HG03342 (cell line): ENCODE results near the gene PCLO.

ENCODE experiments used
- ATAC-seq: cut with Tn5 transposase; IDR thresholded peaks from one replicate; pipeline ENCODE4 v1.9.1; 2021; ENCODE audit warnings: mild to moderate bottlenecking, moderate library complexity; ENCODE audit not compliant: unreplicated experiment

PCLO gene

DNA sequence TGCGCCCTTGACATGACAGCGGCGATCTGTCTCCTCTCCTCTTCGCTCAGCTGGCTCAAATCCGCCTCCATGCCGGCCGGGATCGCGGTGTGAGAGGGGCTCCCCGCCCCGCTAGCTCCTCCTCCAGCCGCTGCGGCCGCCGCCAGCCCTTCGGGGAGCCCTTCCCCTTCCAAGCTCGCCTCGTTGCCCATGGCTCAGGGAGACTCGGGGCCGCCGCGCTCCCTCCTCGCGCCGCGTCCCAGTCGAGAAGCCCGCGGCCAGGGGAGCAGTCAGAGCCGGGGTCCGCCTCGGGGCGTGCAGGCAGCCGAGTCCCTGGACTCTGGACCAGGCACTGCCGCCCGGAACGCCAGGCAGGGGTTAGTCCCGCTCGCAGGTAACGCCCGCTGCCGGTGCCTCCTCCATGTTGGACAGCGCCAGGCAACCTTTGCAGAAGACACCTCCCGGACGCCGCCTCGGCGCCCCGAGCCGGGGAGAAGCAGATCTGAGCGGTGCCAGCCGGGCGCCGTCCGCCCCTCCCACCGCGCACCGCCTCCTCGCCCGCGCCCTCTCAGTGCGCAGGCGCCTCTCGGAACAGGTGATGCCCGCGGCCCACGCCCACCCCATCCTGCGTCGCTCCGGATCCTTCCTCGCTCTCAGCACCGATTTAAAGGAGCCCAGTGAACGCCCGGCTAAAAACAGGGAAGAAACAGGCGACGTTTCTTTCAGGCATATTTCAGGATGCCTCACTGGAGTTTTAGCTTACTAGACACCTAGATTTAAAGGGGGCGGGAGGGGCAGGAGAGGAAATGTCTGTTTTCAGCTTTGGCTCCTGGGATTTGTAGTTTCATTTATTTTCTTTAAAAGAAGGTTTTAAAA lies at the start of gene PCLO:
Gene PCLO, minus strand, starts transcription at position 483 of the 855 bp plus-strand sequence. Its CDS starts 292 bp downstream, at position 191.
- peak; percentile 93 for ATAC-seq

- ATAC-seq: no peak
Measured at GRCh38 chr7:83211685-83212084, 49.0 kb upstream of the PCLO start.

DNA sequence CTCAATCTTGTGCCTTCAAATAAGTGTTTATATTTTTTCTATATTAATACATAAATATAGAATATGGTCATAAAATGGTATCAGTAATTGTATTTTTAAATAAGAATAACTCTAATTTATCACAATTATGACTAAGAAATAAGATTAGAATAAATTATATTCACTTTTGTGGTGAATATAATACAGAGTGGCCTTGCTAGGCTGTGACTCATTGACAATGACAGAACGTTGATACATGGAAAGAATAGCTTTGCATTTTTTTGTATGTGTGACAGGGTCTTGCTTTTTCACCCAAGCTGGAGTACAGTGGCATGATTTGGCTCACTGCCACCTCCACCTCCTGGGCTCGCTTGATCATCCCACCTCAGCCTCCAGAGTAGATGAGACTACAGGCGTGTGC lies 47.8 kb upstream of the PCLO start:
- no peak for ATAC-seq

- no peak for ATAC-seq
Measured at GRCh38 chr7:83204715-83205114, 42.0 kb upstream of the PCLO start.

DNA sequence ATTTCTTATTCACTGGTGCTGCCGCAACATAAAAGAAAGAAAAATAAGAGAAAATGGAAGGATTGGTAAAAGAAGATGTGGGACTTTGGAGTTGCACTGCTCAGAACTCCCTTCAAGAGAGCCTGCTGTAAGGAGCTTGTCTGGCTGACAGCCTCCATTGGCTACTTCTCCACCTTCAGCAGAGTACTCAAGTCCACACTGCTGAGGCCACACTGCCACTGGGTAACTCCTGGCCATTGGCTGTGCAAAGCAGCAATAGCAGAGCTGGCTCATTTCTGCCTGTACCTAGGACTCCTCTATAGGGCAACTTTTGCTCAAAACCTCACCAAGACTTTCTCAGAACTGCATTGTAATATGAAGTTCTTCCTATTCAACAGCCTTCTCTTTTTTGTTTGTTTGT lies 38.7 kb upstream of the PCLO start:
- ATAC-seq: no peak

DNA sequence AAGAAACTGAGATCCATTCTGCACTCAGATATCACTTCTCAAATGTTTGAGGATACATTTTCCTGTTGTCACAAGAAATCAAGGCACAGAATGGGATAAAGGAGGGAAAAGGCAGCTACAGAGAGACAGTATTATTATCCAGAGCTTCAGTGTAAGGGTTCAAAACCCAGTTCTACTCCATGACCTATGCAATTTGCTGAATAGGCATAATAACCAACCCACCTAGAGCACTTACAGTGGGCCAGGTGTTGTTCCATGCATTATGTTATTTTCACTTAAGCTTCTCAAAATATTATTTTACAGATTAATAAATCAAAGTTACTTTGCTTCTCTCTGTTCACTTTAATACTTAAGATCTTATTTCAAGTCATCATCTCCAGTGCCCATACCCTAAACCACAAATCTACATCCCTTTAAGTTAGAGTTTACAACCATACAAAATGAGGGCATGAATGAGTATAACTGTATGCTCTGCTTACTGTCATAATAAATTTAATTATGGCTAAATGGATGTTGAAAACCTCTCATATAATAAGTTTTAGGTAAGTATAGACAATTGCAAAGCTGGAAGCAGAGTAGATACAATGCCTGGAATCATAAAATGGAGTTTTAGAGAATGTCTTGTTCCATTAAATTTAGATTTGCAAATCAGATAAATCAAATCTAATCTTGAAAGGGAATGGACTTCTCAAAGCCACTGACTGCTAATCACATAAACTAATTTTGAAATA lies 28.1 kb upstream of the PCLO start:
- ATAC-seq: no peak

GRCh38 chr7:83178796-83179195 lies 16.1 kb upstream of the PCLO start:
- no peak for ATAC-seq

- ATAC-seq: no peak
Measured at GRCh38 chr7:83178066-83178465, 15.4 kb upstream of the PCLO start.

- no peak for ATAC-seq
Measured at GRCh38 chr7:83173664-83174063, 11.0 kb upstream of the PCLO start.

DNA sequence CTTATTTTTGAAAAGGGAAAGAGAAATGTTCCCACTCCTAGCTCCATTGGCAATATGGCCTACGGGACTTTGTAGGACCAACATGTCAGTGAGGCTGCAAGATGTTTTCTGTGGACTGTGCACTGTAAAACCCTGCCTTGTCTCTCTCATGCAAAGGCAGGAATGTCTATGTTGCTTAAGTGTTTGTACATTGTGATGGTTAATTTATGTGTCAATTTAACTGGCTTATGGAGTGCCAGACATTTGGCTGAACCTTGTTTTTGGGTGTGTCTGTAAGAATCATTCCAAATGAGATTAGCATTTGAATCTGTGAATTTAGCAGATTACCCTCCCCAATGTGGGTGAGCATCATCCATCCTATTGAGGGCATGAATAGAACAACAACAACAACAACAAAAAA lies 4.1 kb upstream of the PCLO start:
- no peak for ATAC-seq

- ATAC-seq: no peak
Measured at GRCh38 chr7:83161899-83162401, 734 bp downstream of the PCLO start.

- no peak for ATAC-seq
Measured at GRCh38 chr7:83161186-83161585, 1.5 kb downstream of the PCLO start.

- no peak for ATAC-seq
Measured at GRCh38 chr7:83159731-83160130, 3.0 kb downstream of the PCLO start.

DNA sequence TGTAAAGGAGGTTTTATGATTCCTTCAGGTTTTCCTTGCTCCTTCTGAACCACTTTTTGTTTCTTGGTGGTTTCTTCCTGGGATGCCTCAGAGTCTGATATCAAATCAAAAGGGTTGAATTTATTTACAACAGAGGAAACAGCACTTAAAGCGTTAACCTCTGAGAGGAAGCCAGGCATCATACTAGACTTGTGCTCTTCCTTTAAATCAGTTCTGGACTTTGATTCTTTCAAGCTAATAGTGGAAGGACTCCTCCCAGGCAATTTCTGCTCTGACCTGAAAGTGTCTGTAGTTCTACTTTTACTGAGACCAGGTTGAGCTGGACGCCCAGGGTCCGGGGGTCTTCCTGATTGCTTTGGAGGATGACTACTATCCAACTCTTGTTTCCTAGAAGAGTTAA lies 6.7 kb downstream of the PCLO start:
- ATAC-seq: no peak

- no peak for ATAC-seq
Measured at GRCh38 chr7:83155407-83155806, 7.3 kb downstream of the PCLO start.

DNA sequence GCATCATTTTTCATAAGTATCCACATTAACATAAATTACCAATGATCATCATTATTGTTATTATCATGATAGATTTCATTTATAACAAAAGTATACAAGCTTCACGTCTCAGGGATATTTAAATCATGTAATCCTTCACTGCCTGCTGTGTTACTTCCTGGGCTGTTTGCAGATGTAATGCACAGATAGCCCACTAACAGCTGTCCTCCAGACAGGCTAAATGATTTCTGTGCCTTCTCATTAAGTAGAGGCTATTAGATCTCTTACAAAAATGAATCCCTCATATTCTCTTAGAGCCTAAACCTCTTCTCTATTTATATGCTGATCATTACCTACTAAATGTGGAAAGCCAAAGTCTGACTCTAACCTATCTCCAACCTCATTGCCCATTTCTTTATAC lies 9.3 kb downstream of the PCLO start:
- no peak for ATAC-seq

- ATAC-seq: no peak
Measured at GRCh38 chr7:83150310-83150709, 12.4 kb downstream of the PCLO start.

- no peak for ATAC-seq
Measured at GRCh38 chr7:83149466-83149865, 13.2 kb downstream of the PCLO start.

DNA sequence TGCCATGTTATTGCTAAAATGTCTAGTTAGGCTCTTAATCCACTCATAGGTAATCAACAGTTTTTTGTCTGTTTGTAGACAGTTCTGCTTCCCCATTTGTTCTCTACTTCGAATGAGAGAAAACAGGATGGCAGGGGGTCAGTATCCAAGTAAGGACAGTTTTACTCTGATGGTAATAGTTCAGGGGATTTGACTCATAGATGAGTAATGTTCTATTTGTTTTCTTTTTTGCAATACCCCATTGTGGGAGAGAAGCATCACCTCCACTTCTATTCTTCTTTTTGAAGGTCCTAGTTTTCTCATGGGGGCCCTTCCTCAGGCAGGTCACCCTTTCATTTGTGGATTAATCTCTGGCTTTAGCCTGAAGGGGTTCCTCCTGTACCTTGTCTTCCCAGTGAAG lies 13.9 kb downstream of the PCLO start:
- no peak for ATAC-seq

GRCh38 chr7:83143107-83143506 lies 19.6 kb downstream of the PCLO start:
- no peak for ATAC-seq

- no peak for ATAC-seq
Measured at GRCh38 chr7:83142365-83142764, 20.3 kb downstream of the PCLO start.

GRCh38 chr7:83141927-83142326 lies 20.8 kb downstream of the PCLO start:
- ATAC-seq: no peak
